Stimulated activated CD4-positive, alpha-beta T cell treated with anti-CD3 and anti-CD28 coated beads, Interleukin-1b, Interleukin-23, amount 100 ng/mL, for 48 hours (primary cell): ENCODE measurements around the gene ZFHX3.

ENCODE experiments used
- DNase-seq: peaks from one replicate; pipeline ENCODE4 v3.0.0-alpha.2; 2020

Gene ZFHX3

GRCh38 chr16:73036074-73036826, 11.7 kb downstream of the ZFHX3 start:
- DNase-seq, result no peak

DNA sequence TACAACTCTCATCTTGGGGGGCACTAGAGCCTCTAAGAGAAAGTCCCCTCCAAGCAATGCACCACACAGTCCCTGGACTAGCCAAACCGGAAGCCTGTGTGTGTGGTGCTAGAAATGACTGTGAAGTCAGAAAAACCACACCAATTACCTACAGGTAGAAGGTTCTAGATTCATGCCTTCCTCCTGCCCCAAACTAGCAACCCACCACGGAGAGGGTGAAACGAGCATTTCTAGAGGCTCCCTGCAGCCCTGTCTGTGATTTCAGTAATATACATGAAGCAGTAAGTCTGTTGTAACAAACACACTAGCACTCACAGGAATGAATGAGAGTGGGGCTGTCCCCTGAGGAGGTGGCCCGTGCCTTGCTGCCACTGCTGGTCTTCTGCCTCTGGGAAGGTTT, 13.6 kb downstream of the ZFHX3 start:
- DNase-seq, result no peak

DNA sequence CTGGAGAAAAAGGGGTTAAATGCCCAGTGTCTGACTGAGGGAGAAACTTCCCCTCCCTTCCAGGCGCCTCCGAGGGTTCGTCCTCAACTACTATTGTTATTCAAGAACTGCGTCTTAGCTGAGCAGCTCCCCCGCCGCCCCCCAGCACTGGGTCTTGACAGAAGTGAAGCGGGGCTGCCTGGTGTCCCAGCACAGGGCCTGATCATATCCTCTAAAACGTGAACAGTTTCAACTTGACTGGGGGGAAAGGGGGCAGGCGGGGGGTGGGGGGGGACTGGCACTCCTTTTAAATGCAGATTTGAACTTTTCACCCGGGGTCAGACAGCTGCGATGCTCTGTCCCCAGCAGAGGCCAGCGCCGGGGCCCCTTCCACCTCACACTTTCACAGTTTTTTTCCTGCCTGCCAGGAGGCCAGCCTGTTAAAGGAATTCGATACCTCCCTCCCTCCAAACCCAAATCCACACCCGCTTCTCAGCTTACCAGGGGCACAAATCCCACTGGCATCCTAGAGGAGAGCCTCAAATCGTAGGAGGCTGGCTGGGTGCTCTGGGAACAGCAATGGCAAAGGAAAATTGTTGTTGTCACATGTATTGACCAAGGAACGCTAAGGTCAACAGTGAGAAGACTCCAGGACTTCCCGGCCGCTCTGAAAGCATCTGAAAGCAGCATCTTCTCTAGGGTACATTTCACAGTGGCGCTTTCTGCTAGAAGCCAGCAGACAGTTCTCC, 14.5 kb downstream of the ZFHX3 start:
- DNase-seq, result no peak

DNA sequence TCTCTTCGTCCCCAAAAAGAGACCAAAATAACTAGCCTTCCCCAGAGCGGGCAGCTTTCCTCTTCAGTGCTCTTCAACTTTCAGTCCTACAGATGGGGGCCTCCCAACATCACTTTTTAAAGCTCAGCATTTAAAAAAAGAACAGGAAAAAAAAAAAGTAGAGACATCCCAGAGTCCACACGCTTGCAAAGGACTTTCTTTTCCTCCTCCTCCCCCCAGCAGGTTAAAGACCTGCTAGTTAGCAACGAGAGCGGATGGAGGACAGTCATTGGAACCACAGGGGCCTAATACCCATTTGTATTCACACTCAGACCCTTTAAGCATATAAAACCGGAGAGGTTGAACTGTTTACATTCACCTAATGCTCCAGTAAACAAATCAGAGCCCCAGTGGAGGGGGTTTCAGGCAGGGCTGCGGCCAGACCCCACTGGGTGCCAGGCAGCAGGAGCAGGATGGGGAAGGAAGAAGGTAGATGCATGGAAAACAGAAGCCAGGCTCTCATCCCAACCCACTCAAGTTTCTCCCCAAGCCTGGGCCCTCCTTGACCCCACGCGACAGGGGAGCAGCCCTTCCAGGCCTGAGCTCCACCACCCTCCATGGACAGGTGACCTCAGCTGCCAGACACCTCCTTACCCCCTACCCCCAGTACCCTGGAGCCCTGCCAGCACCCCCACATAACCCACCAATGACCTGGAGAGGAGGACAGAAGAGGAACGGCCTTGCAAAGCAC, 15.2 kb downstream of the ZFHX3 start:
- no peak for DNase-seq

- DNase-seq, result no peak
These were observed 15.9 kb downstream of the ZFHX3 start for GRCh38 chr16:73031984-73032383.

DNA sequence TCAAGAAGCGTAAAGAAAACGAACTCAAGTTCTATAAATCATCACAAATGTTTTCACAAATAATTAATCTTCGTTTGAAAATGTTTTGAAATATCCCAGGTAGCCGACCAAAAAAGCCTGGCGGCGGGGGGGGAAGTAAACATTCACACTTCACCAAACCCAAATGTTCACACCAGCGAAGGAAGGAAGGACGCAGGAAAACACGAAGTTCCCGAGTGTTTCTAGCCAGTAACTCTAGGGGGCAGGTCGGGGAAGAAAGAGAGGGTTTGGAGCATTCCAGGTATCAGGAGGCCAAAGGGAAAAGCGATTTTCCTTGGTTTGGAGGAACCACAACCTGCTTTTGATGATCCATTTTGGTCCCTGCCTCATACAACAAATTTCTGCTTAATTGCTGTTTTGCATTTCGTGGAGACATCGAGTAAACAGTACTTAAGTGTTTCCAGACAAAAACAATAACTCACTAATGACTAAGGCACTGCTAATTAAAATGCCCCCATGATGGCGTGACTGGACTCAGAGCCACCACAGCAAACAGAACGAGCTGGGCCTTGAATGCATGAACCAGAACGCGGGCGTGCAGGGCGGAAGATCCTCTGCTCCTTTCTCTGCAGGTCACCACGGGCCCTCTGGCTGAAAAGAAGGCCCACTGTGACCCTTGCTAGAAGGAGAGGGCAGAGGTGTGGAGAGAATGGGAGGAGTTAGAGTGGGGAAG, 16.6 kb downstream of the ZFHX3 start:
- no peak for DNase-seq

GRCh38 chr16:73028721-73029361, 19.1 kb downstream of the ZFHX3 start:
- no peak for DNase-seq

- DNase-seq, result no peak
These were observed 19.7 kb downstream of the ZFHX3 start for GRCh38 chr16:73028263-73028662.

- no peak for DNase-seq
These were observed 20.2 kb downstream of the ZFHX3 start for GRCh38 chr16:73027685-73028111.

- DNase-seq, result no peak
These were observed 20.9 kb downstream of the ZFHX3 start for GRCh38 chr16:73026754-73027684.

DNA sequence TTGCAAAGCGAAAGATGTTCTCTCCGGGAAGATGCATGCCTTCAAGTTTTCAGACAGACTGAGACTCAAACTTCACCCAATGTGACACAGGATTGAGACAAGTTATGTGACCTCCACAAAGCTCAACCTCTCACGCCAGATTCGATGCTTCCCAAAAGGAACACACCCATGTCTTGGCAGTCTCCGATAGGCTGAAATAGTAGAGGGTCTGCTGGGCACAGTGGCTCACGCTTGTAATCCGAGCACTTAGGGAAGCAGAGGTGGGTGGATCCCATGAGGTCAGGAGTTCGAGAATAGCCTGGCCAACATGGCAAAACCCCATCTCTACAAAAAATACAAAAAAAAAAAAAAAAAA, 22.1 kb downstream of the ZFHX3 start:
- DNase-seq, result no peak

- no peak for DNase-seq
These were observed 22.6 kb downstream of the ZFHX3 start for GRCh38 chr16:73025151-73025855.

DNA sequence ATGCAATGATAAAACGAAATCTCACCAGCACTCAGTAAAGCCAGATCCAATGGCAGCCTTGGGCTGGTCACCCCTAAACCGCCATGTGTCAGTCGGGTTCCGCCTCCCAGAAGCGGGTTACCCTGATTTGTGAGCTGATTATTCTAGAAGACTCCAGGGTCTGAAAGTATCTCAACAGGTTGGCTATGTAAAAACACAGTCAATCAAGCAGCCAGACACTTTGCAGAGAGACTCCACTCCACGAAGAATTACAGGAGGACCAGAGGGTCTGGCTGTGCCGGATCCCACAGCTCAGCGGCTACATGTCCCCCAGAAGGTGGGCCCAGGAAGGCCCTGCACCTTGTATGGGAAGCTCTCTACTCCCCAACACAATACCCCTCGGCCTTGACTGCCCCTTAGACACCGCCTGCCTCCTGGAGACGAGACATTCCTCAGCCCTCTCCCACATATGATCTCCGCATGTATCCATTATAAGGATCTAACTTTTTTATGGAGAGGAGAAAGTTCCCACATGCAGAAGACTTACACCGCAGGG, 23.3 kb downstream of the ZFHX3 start:
- DNase-seq, result no peak

- DNase-seq, result no peak
These were observed 24.0 kb downstream of the ZFHX3 start for GRCh38 chr16:73023752-73024570.

DNA sequence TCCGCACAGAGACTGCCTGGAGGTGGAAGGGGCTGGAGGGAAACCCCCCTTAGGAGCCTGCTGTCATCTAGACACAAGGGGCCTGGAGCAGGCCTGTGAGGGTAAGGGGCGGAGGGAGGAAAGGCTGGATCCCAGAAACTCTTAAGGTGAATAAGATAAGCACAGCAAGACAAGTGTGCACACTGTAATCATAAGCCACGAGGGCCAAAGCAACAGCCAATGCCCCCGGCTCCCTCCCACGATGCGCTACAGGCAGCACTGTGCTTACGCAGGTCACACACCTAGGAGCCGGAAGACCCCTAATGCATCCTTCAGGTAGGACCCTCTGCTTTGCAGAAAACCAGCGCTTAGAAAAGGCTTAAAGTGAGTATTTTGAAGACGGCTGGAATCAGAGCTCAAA, 24.6 kb downstream of the ZFHX3 start:
- no peak for DNase-seq

DNA sequence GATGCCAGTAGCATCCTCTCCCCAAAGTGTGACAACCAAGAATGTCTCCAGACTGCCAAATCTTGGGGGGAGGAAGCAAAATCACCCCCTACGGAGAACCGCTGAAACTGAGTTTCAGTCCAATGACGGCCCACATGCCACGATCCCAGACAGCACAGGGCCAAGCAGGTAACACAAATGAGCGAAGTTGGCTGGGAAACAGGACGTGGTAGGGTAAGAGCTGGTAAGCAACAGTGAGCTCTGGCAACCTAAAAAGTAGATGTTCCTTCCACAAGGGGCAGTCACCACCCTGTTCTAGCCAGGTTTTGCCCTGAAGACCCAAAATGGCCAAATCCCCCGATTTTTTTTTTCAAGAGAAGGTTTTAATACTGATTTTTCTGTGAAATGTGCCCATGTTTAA, 25.4 kb downstream of the ZFHX3 start:
- DNase-seq, result no peak

DNA sequence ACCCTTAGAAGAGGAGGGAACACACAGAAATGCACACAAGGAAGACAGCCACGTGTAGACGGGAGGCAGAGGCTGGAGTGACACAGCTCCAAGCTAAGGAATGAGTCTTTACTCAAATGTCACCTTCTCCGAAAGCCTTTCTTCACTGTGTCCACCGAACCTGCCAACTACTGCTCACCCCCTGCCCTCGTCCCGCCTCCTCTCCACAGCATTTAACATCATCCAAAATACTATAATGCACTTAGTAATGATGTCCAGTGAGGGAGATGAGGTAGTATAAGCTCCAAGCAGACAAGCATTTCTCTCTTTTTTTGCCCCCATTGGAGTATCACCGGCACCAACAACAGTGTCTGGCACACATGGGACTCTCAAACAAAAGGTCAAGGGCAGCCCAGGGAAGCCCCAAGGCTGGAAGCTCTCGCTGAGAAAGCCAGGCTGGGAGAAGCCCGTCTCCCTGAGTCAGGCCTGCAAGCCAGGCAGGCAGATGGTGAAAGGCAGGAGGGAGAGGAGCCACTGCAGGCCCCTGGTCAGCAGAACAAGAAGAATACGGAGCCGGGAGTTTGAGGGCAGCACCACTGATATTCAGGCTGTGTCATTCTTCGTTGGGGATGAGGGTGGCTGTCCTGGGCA, 25.9 kb downstream of the ZFHX3 start:
- DNase-seq, result no peak

DNA sequence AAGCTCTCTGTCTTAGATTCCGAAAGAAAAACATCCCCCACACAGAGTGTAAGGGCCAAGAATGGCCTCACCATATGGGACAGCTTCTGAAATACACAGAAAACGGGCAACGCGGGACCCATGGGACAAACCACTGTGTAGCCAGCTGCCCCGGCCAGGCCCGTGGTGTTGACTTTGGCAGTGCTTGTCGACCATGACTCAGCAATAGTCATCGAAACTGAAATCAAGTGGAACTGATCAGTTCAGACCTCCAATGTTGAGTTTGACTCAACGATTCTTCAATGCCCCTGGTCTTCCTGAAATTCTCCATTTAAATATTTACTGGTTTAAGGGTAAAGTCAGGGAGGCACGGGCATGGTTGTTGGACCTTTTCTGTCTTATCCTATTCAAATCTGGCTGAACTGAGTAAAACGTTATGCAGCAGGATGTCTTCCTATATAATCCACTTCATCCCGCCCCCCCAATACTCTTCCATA, 27.5 kb downstream of the ZFHX3 start:
- no peak for DNase-seq
